K562 (cell line): ENCODE measurements around the gene SPINK14. TPM values are rescaled to one million over a fixed set of nuclear protein-coding genes. Genes with fewer than 3 reads are reported as not detected.

Experiments used
- ATAC-seq: fragments of 200-7000 bp; cut with Tn5 transposase; 3 replicates; pipeline ENCODE4 v1.9.1; 2020; ENCODE audit warnings: moderate library complexity
- BruUV-seq: library from RNA; stranded (reverse); fragments of 400-500 nt; replicated peaks from 2 replicates; lab custom pipeline; 2021; lab: Mats Ljungman, UMichigan
- CTCF ChIA-PET: fragments of 300-600 bp; formaldehyde crosslinking; extraction: SDS; loops from one replicate; lab custom pipeline; 2021; ENCODE audit warnings: low intra/inter-chr PET ratio; lab: Yijun Ruan, JAX
- POLR2A ChIA-PET: fragments of 300-600, 350-650 bp; sonication (Branson Sonifier 250); formaldehyde crosslinking; extraction: SDS; loops from one replicate; lab custom pipeline; 2021; ENCODE audit warnings: antibody characterized with exemption, inconsistent platforms; lab: Yijun Ruan, JAX
- DNase-seq, 4 experiments: peaks; one replicate each; pipeline versions ENCODE4 v3.0.0 to v3.0.0-alpha.2; 2011 to 2018; ENCODE audit warnings: low spot score in 3 of 4, mixed read lengths in 3 of 4; ENCODE audit errors: extremely low read depth in 1 of 4
- FAIRE-seq: peaks from 2 replicates; lab custom pipeline; 2011; peaks lifted over from hg19 to GRCh38; lab: Jason Lieb, UNC
- H2AFZ ChIP-seq: 2 replicates; pipeline ENCODE4 v1.6.0; 2011; ENCODE audit warnings: low read depth, low read length, control low read depth, inconsistent platforms
- H3K27ac ChIP-seq: fragments of 200-600 bp; 3 replicates; pipeline ENCODE4 v1.8.0; 2011; ENCODE audit warnings: low read depth, mild to moderate bottlenecking, control low read depth, inconsistent platforms, low read length, moderate library complexity, mixed read lengths; ENCODE audit errors: extremely low read depth
- H3K27me3 ChIP-seq, 2 experiments: fragments of 300-600 bp in 1 of 2; 2 replicates in 1 of 2; 3 replicates in 1 of 2; pipeline versions ENCODE4 v1.6.0 to v1.8.0; 2011; ENCODE audit warnings: inconsistent platforms in 2 of 2, low read length in 2 of 2, mild to moderate bottlenecking in 1 of 2, mixed read lengths in 1 of 2, moderate library complexity in 1 of 2; ENCODE audit not compliant: control insufficient read depth in 2 of 2, insufficient read depth in 2 of 2
- H3K36me3 ChIP-seq: fragments of 300-600 bp; 3 replicates; pipeline ENCODE4 v1.8.0; 2011; ENCODE audit warnings: mild to moderate bottlenecking, low read length, inconsistent platforms; ENCODE audit not compliant: control insufficient read depth, insufficient read depth
- H3K4me1 ChIP-seq, 2 experiments: fragments of 200-600 bp in 1 of 2; replicated peaks in 1 of 2; 2 replicates in 1 of 2; 3 replicates in 1 of 2; pipeline versions ENCODE4 v1.5.1 to v1.8.0; 2011; ENCODE audit warnings: inconsistent platforms in 2 of 2, low read length in 2 of 2, mild to moderate bottlenecking in 1 of 2, mixed read lengths in 1 of 2, moderate library complexity in 1 of 2; ENCODE audit not compliant: control insufficient read depth in 2 of 2, insufficient read depth in 2 of 2
- H3K4me2 ChIP-seq: 2 replicates; pipeline ENCODE4 v1.6.1; 2011; ENCODE audit warnings: low read length, control low read depth, inconsistent platforms, mixed read lengths; ENCODE audit not compliant: insufficient read depth
- H3K4me3 ChIP-seq: fragments of 200-600 bp; sonication (generic), shearing (Covaris generic); 2 replicates; pipeline ENCODE4 v1.5.1; 2016; ENCODE audit warnings: control low read depth, inconsistent platforms
- H3K79me2 ChIP-seq: fragments of 200-600 bp; 3 replicates; pipeline ENCODE4 v1.8.0; 2011; ENCODE audit warnings: low read length, inconsistent platforms; ENCODE audit not compliant: control insufficient read depth, insufficient read depth
- H3K9ac ChIP-seq, 2 experiments: 2 replicates each; pipeline versions ENCODE4 v1.6.0 to v1.6.1; 2011; ENCODE audit warnings: low read depth in 2 of 2, low read length in 2 of 2, control low read depth in 1 of 2, inconsistent platforms in 1 of 2, mild to moderate bottlenecking in 1 of 2, mixed read lengths in 1 of 2; ENCODE audit not compliant: insufficient read depth in 1 of 2
- H3K9me1 ChIP-seq: one replicate; pipeline ENCODE4 v1.6.0; 2011; ENCODE audit warnings: inconsistent platforms, mild to moderate bottlenecking, low read length, moderate library complexity; ENCODE audit not compliant: control insufficient read depth, insufficient read depth
- H3K9me3 ChIP-seq: replicated peaks from 2 replicates; pipeline ENCODE4 v1.5.1; 2011; ENCODE audit warnings: low read depth, low read length, inconsistent platforms; ENCODE audit not compliant: control insufficient read depth, insufficient read depth
- H4K20me1 ChIP-seq: replicated peaks from 2 replicates; pipeline ENCODE4 v1.6.1; 2011; ENCODE audit warnings: low read length, inconsistent platforms, mixed read lengths; ENCODE audit not compliant: control insufficient read depth, insufficient read depth
- DDX20 ChIP-seq: fragments of 450-650 bp; IDR thresholded peaks from 2 replicates; pipeline ENCODE4 v1.6.1; 2016; ENCODE audit warnings: missing genetic modification characterization, low read depth, mild to moderate bottlenecking, missing compliant biosample characterization, moderate library complexity
- EP300 ChIP-seq: IDR thresholded peaks from 2 replicates; pipeline ENCODE4 v1.6.1; 2012; ENCODE audit warnings: low read length, improper control_type of control experiment
- HBP1 ChIP-seq: fragments of 450-650 bp; formaldehyde crosslinking; IDR thresholded peaks from 2 replicates; pipeline ENCODE4 v1.4.0; 2022; ENCODE audit warnings: missing genetic modification characterization
- HNRNPH1 ChIP-seq: fragments of 200-400 bp; formaldehyde crosslinking; optimal IDR thresholded peaks from 2 replicates; pipeline ENCODE3; 2017; ENCODE audit warnings: low read depth, mild to moderate bottlenecking, low read length, moderate library complexity
- KDM5B ChIP-seq: fragments of 200-600 bp; sonication (generic); IDR thresholded peaks from 2 replicates; pipeline ENCODE4 v1.6.1; 2012; ENCODE audit warnings: low read depth, mild to moderate bottlenecking, moderate library complexity, low read length, control low read depth, inconsistent platforms; ENCODE audit not compliant: insufficient replicate concordance
- LCOR ChIP-seq: sonication (generic); formaldehyde crosslinking; IDR thresholded peaks from 2 replicates; pipeline ENCODE4 v1.8.0; 2022; ENCODE audit warnings: mild to moderate bottlenecking, missing genetic modification reagents
- MCM2 ChIP-seq: fragments of 450-650 bp; IDR thresholded peaks from 2 replicates; pipeline ENCODE4 v1.6.1; 2017; ENCODE audit warnings: low read depth, mild to moderate bottlenecking
- TEAD1 ChIP-seq, 2 experiments: fragments of 450-650 bp in 1 of 2; sonication (generic) in 1 of 2; formaldehyde crosslinking; IDR thresholded peaks; 2 replicates each; pipeline versions ENCODE4 v1.4.0 to v1.8.0; 2020 to 2022; ENCODE audit warnings: mild to moderate bottlenecking in 2 of 2, missing genetic modification reagents in 1 of 2
- XRCC5 ChIP-seq: fragments of 200-400 bp; formaldehyde crosslinking; IDR thresholded peaks from 2 replicates; pipeline ENCODE4 v1.6.1; 2017; ENCODE audit warnings: low read depth, mild to moderate bottlenecking, low read length
- ZNF184 ChIP-seq: sonication (generic); formaldehyde crosslinking; IDR thresholded peaks from 2 replicates; pipeline ENCODE4 v1.5.0; 2020; ENCODE audit warnings: missing genetic modification reagents
- ZNF280A ChIP-seq: fragments of 450-650 bp; IDR thresholded peaks from 2 replicates; pipeline ENCODE4 v1.6.1; 2018; ENCODE audit warnings: mild to moderate bottlenecking, low read depth; ENCODE audit not compliant: partially characterized antibody
- ZNF589 ChIP-seq: fragments of 200-800 bp; sonication (Bioruptor generic); IDR thresholded peaks from 2 replicates; pipeline ENCODE4 v1.6.1; 2016; ENCODE audit warnings: low read depth, missing genetic modification characterization, missing compliant biosample characterization
- ZNF717 ChIP-seq: fragments of 250-450 bp; sonication (Bioruptor Pico); IDR thresholded peaks from 2 replicates; pipeline ENCODE4 v1.5.0; 2021
- WGBS: fragments of 100-300 bp; shearing (Covaris generic); methylation state at CpG from one replicate; pipeline ENCODE4 v1.1.6; 2016; ENCODE audit warnings: low coverage, mixed read lengths; ENCODE audit not compliant: insufficient coverage; ENCODE audit errors: missing lambda C conversion rate; 5-methylcytosine and 5-hydroxymethylcytosine counted together
- in situ Hi-C: fragments of 300-500 bp; cut with MboI; formaldehyde crosslinking; loops from 4 replicates; pipeline ENCODE4 v1.15.0; 2018; ENCODE audit warnings: inconsistent platforms, mixed read lengths
- intact Hi-C: fragments of 100-400 bp; cut with micrococcal nuclease; formaldehyde crosslinking; loops from 2 replicates; pipeline ENCODE4 v1.14.2; 2022
- polyA plus RNA-seq, 8 experiments: library from polyadenylated mRNA; depleted of rRNA in 4 of 8; stranded (reverse) in 5 of 8; unstranded in 3 of 8; fragments of >200 nt; fragmentation: Nextera tagmentation in 2 of 8; fragmentation: Illumina TruSeq in 1 of 8; extraction: Ambion mirVana in 2 of 8; extraction: Trizol in 1 of 8; gene quantifications; 2 replicates each; pipeline versions ENCODE4 v1.2.1 to v1.2.3, GENCODE V29; 2011 to 2014; ENCODE audit warnings: inconsistent platforms in 1 of 8, missing spikeins in 1 of 8
- total RNA-seq, 7 experiments: library from RNA; depleted of rRNA in 6 of 7; stranded (reverse); fragments of >200 nt in 6 of 7; fragmentation: Illumina TruSeq in 2 of 7; extraction: Trizol in 2 of 7; gene quantifications; 2 replicates each; pipeline versions ENCODE4 v1.2.1 to v1.2.3, GENCODE V29; 2011 to 2021; ENCODE audit warnings: low replicate concordance in 1 of 7
- TF ChIP-seq, protein P1 (sequence below), 2 experiments: fragments of 450-650 bp in 1 of 2; IDR thresholded peaks; 2 replicates each; pipeline ENCODE4 v1.6.1; 2011 to 2017; ENCODE audit warnings: low read depth in 2 of 2, antibody characterized with exemption in 1 of 2, borderline replicate concordance in 1 of 2, low read length in 1 of 2, mild to moderate bottlenecking in 1 of 2, mixed read lengths in 1 of 2; ENCODE audit not compliant: control insufficient read depth in 1 of 2

SPINK14 gene
- total and polyA plus RNA-seq, 9 of the 15 experiments (the other 6 are each of a cell fraction or from before 2014, with no cell fraction given) = not detected

GRCh38 chr5:148205044-148205806 lies 36.9 kb downstream of the SPINK14 start:
- H3K27ac ChIP-seq = no peak overlapping the region
- no peak overlapping the region for H2AFZ ChIP-seq
- no peaks in the 10 kb centered on the region for H3K4me1 ChIP-seq
- H3K9me3 ChIP-seq = no peaks in the 10 kb centered on the region
- DNase-seq (no peak), FAIRE-seq (no peak), ATAC-seq (no peak)
- H3K79me2 ChIP-seq = no peaks in the 10 kb centered on the region
- H3K27me3 ChIP-seq = no peaks in the 10 kb centered on the region
- in situ Hi-C loops (no loop called here), intact Hi-C loops (no loop called here)
- H4K20me1 ChIP-seq = no peaks in the 10 kb centered on the region
- H3K9ac ChIP-seq = no peak overlapping the region
- no peak overlapping the region for H3K4me2 ChIP-seq
- H3K4me3 ChIP-seq = no peak overlapping the region
- ChIA-PET CTCF (no interaction called here), POLR2A (interaction anchor here (0.7 kb wide), 1 partner anchor 955 kb away, joined by 3 read pairs; no protein-coding TSS in a partner anchor)
- BruUV-seq = no TSS peak
- 4% methylated on average over 4 of the region's 4 CpGs for WGBS
- H3K36me3 ChIP-seq = no peaks in the 10 kb centered on the region
- no peaks in the 10 kb centered on the region for H3K9me1 ChIP-seq
- no peak for TF ChIP-seq EP300
- TF ChIP-seq TEAD1 (CRISPR knock-in tag; IDR thresholded peaks at IDR 0.05) = no peak
- TF ChIP-seq KDM5B = no peak
- no peak for TF ChIP-seq HBP1 (CRISPR knock-in tag)
- no peak for TF ChIP-seq DDX20 (tag)
- no peak for TF ChIP-seq HNRNPH1
- TF ChIP-seq, protein P1, sequence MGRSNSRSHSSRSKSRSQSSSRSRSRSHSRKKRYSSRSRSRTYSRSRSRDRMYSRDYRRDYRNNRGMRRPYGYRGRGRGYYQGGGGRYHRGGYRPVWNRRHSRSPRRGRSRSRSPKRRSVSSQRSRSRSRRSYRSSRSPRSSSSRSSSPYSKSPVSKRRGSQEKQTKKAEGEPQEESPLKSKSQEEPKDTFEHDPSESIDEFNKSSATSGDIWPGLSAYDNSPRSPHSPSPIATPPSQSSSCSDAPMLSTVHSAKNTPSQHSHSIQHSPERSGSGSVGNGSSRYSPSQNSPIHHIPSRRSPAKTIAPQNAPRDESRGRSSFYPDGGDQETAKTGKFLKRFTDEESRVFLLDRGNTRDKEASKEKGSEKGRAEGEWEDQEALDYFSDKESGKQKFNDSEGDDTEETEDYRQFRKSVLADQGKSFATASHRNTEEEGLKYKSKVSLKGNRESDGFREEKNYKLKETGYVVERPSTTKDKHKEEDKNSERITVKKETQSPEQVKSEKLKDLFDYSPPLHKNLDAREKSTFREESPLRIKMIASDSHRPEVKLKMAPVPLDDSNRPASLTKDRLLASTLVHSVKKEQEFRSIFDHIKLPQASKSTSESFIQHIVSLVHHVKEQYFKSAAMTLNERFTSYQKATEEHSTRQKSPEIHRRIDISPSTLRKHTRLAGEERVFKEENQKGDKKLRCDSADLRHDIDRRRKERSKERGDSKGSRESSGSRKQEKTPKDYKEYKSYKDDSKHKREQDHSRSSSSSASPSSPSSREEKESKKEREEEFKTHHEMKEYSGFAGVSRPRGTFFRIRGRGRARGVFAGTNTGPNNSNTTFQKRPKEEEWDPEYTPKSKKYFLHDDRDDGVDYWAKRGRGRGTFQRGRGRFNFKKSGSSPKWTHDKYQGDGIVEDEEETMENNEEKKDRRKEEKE (IDR thresholded peaks at IDR 0.05; ENCODE audit: borderline replicate concordance in 1 of 2, control insufficient read depth in 1 of 2, low read depth in 2 of 2, low read length in 1 of 2) = no peak
- no peak for TF ChIP-seq LCOR
- TF ChIP-seq ZNF280A = no peak
- no peak for TF ChIP-seq ZNF717 (CRISPR knock-in tag)
- no peak for TF ChIP-seq XRCC5
- no peak for TF ChIP-seq MCM2
- TF ChIP-seq ZNF589 (CRISPR knock-in tag) = no peak
- TF ChIP-seq ZNF184 (CRISPR knock-in tag) = no peak
